K562 (cell line): ENCODE measurements around the gene APLP1.

Source experiments
- CHD1 ChIP-seq: fragments of 200-600 bp; sonication (generic); IDR thresholded peaks from one replicate; pipeline ENCODE4 v1.6.1; 2012; ENCODE audit warnings: mild to moderate bottlenecking, moderate library complexity, low read length, inconsistent platforms
- NFIC ChIP-seq: fragments of 450-650 bp; IDR thresholded peaks from 2 replicates; pipeline ENCODE4 v1.6.1; 2017; ENCODE audit warnings: mild to moderate bottlenecking, inconsistent platforms
- POLR2AphosphoS5 ChIP-seq: IDR thresholded peaks from 2 replicates; pipeline ENCODE4 v1.6.1; 2011; ENCODE audit warnings: mild to moderate bottlenecking, low read depth, low read length, moderate library complexity; ENCODE audit not compliant: control insufficient read depth, insufficient read depth
- RFX5 ChIP-seq: IDR thresholded peaks from 2 replicates; pipeline ENCODE4 v1.6.1; 2011; ENCODE audit warnings: low read depth, mild to moderate bottlenecking, improper control_type of control experiment, low read length
- TEAD1 ChIP-seq, 2 experiments: fragments of 450-650 bp in 1 of 2; sonication (generic) in 1 of 2; formaldehyde crosslinking; IDR thresholded peaks; 2 replicates each; pipeline versions ENCODE4 v1.4.0 to v1.8.0; 2020 to 2022; ENCODE audit warnings: mild to moderate bottlenecking in 2 of 2, missing genetic modification reagents in 1 of 2
- ZNF24 ChIP-seq: fragments of 450-650 bp; IDR thresholded peaks from 2 replicates; pipeline ENCODE4 v1.6.1; 2016
- TF ChIP-seq, protein P1 (sequence below): fragments of 450-650 bp; IDR thresholded peaks from 2 replicates; pipeline ENCODE4 v1.6.1; 2018; ENCODE audit not compliant: partially characterized antibody
- TF ChIP-seq, protein P2 (sequence below): fragments of 450-650 bp; formaldehyde crosslinking; IDR thresholded peaks from 2 replicates; pipeline ENCODE4 v1.4.0; 2022; ENCODE audit warnings: mild to moderate bottlenecking, moderate library complexity
- TF ChIP-seq, protein P3 (sequence below): sonication (generic); formaldehyde crosslinking; IDR thresholded peaks from 2 replicates; pipeline ENCODE4 v1.8.1; 2023; ENCODE audit warnings: mild to moderate bottlenecking, missing genetic modification reagents
- TF ChIP-seq, protein P4 (sequence below), 3 experiments: IDR thresholded peaks in 2 of 3; conservative IDR thresholded peaks in 1 of 3; 2 replicates each; pipeline ENCODE4 v1.5.1; 2011 to 2012; ENCODE audit warnings: low read length in 3 of 3, mild to moderate bottlenecking in 3 of 3, control low read depth in 2 of 3, improper control_type of control experiment in 1 of 3, inconsistent platforms in 1 of 3, low read depth in 1 of 3, mixed read lengths in 1 of 3, moderate library complexity in 1 of 3; ENCODE audit not compliant: insufficient read depth in 2 of 3

DNA sequence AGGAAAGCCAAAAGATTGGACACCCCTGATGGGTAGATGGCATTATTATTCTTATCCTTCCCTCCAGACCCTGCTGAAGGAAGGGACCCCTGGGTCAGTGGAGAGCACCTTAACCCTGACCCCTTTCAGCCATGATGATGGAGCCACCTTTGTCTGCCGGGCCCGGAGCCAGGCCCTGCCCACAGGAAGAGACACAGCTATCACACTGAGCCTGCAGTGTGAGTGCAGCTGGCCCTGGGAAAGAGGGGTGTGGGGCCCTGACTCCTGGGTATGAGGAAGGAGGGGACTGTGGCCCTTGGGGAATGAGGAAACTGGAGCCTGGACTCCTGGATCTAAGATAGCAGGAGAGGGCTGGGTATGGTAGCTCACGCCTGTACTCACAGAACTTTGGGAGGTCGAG is 9.0 kb upstream of the APLP1 start:
- no peak for TF ChIP-seq ZNF24
- TF ChIP-seq CHD1, result no peak
- TF ChIP-seq, protein P1, sequence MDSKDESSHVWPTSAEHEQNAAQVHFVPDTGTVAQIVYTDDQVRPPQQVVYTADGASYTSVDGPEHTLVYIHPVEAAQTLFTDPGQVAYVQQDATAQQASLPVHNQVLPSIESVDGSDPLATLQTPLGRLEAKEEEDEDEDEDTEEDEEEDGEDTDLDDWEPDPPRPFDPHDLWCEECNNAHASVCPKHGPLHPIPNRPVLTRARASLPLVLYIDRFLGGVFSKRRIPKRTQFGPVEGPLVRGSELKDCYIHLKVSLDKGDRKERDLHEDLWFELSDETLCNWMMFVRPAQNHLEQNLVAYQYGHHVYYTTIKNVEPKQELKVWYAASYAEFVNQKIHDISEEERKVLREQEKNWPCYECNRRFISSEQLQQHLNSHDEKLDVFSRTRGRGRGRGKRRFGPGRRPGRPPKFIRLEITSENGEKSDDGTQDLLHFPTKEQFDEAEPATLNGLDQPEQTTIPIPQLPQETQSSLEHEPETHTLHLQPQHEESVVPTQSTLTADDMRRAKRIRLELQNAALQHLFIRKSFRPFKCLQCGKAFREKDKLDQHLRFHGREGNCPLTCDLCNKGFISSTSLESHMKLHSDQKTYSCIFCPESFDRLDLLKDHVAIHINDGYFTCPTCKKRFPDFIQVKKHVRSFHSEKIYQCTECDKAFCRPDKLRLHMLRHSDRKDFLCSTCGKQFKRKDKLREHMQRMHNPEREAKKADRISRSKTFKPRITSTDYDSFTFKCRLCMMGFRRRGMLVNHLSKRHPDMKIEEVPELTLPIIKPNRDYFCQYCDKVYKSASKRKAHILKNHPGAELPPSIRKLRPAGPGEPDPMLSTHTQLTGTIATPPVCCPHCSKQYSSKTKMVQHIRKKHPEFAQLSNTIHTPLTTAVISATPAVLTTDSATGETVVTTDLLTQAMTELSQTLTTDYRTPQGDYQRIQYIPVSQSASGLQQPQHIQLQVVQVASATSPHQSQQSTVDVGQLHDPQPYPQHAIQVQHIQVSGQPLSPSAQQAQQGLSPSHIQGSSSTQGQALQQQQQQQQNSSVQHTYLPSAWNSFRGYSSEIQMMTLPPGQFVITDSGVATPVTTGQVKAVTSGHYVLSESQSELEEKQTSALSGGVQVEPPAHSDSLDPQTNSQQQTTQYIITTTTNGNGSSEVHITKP, result no peak
- no peak for TF ChIP-seq TEAD1 (CRISPR knock-in tag; IDR thresholded peaks at IDR 0.05)
- TF ChIP-seq, protein P2, sequence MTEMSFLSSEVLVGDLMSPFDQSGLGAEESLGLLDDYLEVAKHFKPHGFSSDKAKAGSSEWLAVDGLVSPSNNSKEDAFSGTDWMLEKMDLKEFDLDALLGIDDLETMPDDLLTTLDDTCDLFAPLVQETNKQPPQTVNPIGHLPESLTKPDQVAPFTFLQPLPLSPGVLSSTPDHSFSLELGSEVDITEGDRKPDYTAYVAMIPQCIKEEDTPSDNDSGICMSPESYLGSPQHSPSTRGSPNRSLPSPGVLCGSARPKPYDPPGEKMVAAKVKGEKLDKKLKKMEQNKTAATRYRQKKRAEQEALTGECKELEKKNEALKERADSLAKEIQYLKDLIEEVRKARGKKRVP, result no peak
- TF ChIP-seq, protein P3, sequence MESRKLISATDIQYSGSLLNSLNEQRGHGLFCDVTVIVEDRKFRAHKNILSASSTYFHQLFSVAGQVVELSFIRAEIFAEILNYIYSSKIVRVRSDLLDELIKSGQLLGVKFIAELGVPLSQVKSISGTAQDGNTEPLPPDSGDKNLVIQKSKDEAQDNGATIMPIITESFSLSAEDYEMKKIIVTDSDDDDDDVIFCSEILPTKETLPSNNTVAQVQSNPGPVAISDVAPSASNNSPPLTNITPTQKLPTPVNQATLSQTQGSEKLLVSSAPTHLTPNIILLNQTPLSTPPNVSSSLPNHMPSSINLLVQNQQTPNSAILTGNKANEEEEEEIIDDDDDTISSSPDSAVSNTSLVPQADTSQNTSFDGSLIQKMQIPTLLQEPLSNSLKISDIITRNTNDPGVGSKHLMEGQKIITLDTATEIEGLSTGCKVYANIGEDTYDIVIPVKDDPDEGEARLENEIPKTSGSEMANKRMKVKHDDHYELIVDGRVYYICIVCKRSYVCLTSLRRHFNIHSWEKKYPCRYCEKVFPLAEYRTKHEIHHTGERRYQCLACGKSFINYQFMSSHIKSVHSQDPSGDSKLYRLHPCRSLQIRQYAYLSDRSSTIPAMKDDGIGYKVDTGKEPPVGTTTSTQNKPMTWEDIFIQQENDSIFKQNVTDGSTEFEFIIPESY (CRISPR knock-in tag), result no peak
- TF ChIP-seq, protein P4, sequence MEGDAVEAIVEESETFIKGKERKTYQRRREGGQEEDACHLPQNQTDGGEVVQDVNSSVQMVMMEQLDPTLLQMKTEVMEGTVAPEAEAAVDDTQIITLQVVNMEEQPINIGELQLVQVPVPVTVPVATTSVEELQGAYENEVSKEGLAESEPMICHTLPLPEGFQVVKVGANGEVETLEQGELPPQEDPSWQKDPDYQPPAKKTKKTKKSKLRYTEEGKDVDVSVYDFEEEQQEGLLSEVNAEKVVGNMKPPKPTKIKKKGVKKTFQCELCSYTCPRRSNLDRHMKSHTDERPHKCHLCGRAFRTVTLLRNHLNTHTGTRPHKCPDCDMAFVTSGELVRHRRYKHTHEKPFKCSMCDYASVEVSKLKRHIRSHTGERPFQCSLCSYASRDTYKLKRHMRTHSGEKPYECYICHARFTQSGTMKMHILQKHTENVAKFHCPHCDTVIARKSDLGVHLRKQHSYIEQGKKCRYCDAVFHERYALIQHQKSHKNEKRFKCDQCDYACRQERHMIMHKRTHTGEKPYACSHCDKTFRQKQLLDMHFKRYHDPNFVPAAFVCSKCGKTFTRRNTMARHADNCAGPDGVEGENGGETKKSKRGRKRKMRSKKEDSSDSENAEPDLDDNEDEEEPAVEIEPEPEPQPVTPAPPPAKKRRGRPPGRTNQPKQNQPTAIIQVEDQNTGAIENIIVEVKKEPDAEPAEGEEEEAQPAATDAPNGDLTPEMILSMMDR (IDR thresholded peaks at IDR 0.05 in 2 of 3, conservative IDR thresholded peaks at IDR 0.05 in 1 of 3; ENCODE audit: insufficient read depth in 2 of 3, low read depth in 1 of 3, low read length in 3 of 3), result no peak
- no peak for TF ChIP-seq RFX5
- TF ChIP-seq NFIC, result no peak
- no peak for TF ChIP-seq POLR2AphosphoS5
